ENCODE results near the gene COL8A1. TPM values are rescaled to one million over a fixed set of nuclear protein-coding genes. Genes with fewer than 3 reads are reported as not detected.

COL8A1 gene
- total RNA-seq, 2 donors from 2014 or later, result 8.0 to 8.1 TPM

DNA sequence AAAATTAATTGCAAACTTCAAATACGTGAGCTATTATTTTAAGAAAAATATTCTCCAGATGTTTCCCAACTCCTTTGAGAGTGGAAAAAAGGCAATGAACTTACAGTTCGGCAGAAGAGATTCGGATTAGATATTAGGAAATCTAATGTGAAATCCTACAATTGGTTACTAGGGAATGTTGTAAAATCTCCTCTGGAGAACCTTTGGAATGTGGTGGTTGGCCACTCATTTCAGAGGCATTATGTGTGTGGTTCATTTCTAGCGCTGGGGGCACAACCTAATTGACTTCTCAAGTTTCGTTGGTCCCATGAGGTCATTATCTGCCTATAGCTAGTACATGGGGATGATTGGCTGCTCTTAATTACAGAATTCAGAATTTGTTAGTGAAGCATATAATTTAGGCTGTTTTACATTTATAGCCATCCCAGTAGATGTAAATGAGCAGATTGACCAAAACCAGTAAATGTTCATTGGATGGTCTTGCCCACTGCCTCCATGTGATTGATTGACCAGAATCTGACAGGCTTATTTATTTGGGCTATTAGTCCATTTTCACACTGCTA is 144.7 kb downstream of the COL8A1 start:
- H3K36me3 ChIP-seq, result no peaks in the 10 kb centered on the region
- no peak overlapping the region for H3K4me3 ChIP-seq
- no peaks in the 10 kb centered on the region for H3K9me3 ChIP-seq
- no peak for DNase-seq (ENCODE audit: low spot score)
- H3K4me1 ChIP-seq (replicated peaks), result no peaks in the 10 kb centered on the region
- TF ChIP-seq POLR2A (IDR thresholded peaks at IDR 0.05) (no peak), CTCF (IDR thresholded peaks at IDR 0.05) (no peak), POLR2AphosphoS5 (IDR thresholded peaks at IDR 0.05) (no peak)
- intact Hi-C loops (cut with DNase I), result loop anchor here (10.0 kb wide), 1 partner anchor 758 kb away; no protein-coding TSS in a partner anchor
- 64% methylated on average over 5 of the region's 5 CpGs for WGBS
- H3K27ac ChIP-seq, result no peak overlapping the region
- H3K27me3 ChIP-seq (replicated peaks; ENCODE audit: insufficient read depth), result no peaks in the 10 kb centered on the region

DNA sequence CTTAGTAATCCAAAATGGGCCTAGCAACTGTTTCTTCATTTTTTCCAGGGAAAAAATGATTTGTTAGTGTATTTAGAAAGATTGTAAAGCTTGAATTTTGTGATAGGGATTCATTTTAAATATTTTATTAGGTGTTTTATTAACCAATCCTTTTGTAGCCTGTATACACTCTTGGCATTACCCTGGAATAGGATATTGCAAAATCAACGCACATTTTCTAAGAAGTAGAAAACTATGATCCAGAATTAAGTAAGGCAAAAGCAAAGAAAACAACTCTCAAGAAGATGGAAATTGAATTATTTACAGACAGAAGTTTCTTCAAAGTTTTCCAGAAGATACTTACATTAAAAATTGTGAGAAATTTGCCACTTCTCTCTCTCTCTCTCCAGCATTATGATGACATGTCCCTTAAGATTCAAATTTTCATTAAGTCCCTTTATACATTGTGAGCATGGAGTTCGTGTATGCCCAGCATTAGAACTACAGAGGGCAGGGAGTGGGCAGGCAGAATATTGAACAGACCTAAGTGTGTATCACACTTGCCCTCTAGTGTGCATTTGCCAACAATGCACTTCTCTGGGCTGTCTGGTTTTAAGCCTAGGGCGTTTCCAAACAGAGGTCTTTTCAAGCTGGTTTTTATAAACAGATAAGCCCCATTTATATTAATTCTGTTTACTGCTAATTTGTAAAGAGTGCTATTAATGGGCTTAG is 150.8 kb downstream of the COL8A1 start:
- no peaks in the 10 kb centered on the region for H3K9me3 ChIP-seq
- TF ChIP-seq POLR2A (IDR thresholded peaks at IDR 0.05) (no peak), CTCF (IDR thresholded peaks at IDR 0.05) (peak in 2 of 4 experiments; percentile 36 to 45)
- H3K27me3 ChIP-seq (replicated peaks; ENCODE audit: insufficient read depth), result no peaks in the 10 kb centered on the region
- DNase-seq (ENCODE audit: low spot score), result no peak
- H3K36me3 ChIP-seq, result no peaks in the 10 kb centered on the region
- no peak overlapping the region for H3K4me3 ChIP-seq
- intact Hi-C loops (cut with DNase I), result loop anchor here (10.0 kb wide), 1 partner anchor 764 kb away; no protein-coding TSS in a partner anchor
- H3K4me1 ChIP-seq (replicated peaks), result no peaks in the 10 kb centered on the region
- no peak overlapping the region for H3K27ac ChIP-seq
- WGBS, result 25% methylated on average over 3 of the region's 3 CpGs

DNA sequence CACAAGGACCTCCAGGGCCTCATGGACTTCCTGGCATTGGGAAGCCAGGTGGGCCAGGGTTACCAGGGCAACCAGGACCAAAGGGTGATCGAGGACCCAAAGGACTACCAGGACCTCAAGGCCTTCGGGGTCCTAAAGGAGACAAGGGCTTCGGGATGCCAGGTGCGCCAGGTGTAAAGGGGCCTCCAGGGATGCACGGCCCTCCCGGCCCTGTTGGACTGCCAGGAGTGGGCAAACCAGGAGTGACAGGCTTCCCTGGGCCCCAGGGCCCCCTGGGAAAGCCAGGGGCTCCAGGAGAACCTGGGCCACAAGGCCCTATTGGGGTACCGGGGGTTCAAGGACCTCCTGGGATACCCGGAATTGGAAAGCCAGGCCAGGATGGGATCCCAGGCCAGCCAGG is 156.1 kb downstream of the COL8A1 start:
- H3K27ac ChIP-seq, result no peak overlapping the region
- no peaks in the 10 kb centered on the region for H3K27me3 ChIP-seq (replicated peaks; ENCODE audit: insufficient read depth)
- H3K4me1 ChIP-seq (replicated peaks), result no peaks in the 10 kb centered on the region
- intact Hi-C loops (cut with DNase I), result no loop called here
- H3K4me3 ChIP-seq, result no peak overlapping the region
- TF ChIP-seq CTCF (IDR thresholded peaks at IDR 0.05) (no peak), POLR2A (IDR thresholded peaks at IDR 0.05) (no peak), POLR2AphosphoS5 (IDR thresholded peaks at IDR 0.05) (no peak)
- H3K9me3 ChIP-seq, result no peaks in the 10 kb centered on the region
- H3K36me3 ChIP-seq, result no peaks in the 10 kb centered on the region
- no peak for DNase-seq (ENCODE audit: low spot score)
- 94% methylated on average over 8 of the region's 8 CpGs for WGBS

GRCh38 chr3:99795573-99795972 is 157.2 kb downstream of the COL8A1 start:
- no peaks in the 10 kb centered on the region for H3K27me3 ChIP-seq (replicated peaks; ENCODE audit: insufficient read depth)
- H3K4me3 ChIP-seq, result no peak overlapping the region
- no peaks in the 10 kb centered on the region for H3K4me1 ChIP-seq (replicated peaks)
- no peak for DNase-seq (ENCODE audit: low spot score)
- no peak overlapping the region for H3K27ac ChIP-seq
- 90% methylated on average over 15 of the region's 15 CpGs for WGBS
- no peaks in the 10 kb centered on the region for H3K36me3 ChIP-seq
- intact Hi-C loops (cut with DNase I), result no loop called here
- TF ChIP-seq POLR2A (IDR thresholded peaks at IDR 0.05), result no peak
- no peak for TF ChIP-seq CTCF (IDR thresholded peaks at IDR 0.05)
- TF ChIP-seq POLR2AphosphoS5 (IDR thresholded peaks at IDR 0.05), result no peak
- no peaks in the 10 kb centered on the region for H3K9me3 ChIP-seq

- Histone ChIP-seq H3K4me1 (replicated peaks) (no peaks in the 10 kb centered on the region), H3K9me3 (no peaks in the 10 kb centered on the region), H3K27me3 (replicated peaks; ENCODE audit: insufficient read depth) (no peaks in the 10 kb centered on the region), H3K4me3 (no peak overlapping the region), H3K36me3 (no peaks in the 10 kb centered on the region), H3K27ac (no peak overlapping the region)
- 84% methylated on average over 4 of the region's 4 CpGs for WGBS
- intact Hi-C loops (cut with DNase I), result no loop called here
- TF ChIP-seq POLR2A (IDR thresholded peaks at IDR 0.05) (no peak), POLR2AphosphoS5 (IDR thresholded peaks at IDR 0.05) (no peak), CTCF (IDR thresholded peaks at IDR 0.05) (no peak)
- no peak for DNase-seq (ENCODE audit: low spot score)
These were observed 161.0 kb downstream of the COL8A1 start for GRCh38 chr3:99799422-99799821.

Data from prostate gland (tissue), 2 donors.